DOHH2 (cell line): ENCODE results near the gene VPS8.

Experiments used
- CTCF ChIP-seq: fragments of 200-600 bp; sonication (generic); IDR thresholded peaks from one replicate; pipeline ENCODE4 v1.5.1; 2014; ENCODE audit warnings: antibody characterized with exemption, mild to moderate bottlenecking, low read depth, low read length; ENCODE audit not compliant: poor library complexity, severe bottlenecking
- EZH2phosphoT487 ChIP-seq: fragments of 200-600 bp; sonication (generic); IDR thresholded peaks from 2 replicates; pipeline ENCODE4 v1.6.1; 2017; ENCODE audit warnings: borderline replicate concordance, mild to moderate bottlenecking, antibody characterized with exemption, low read length, moderate library complexity, mixed read lengths

- TF ChIP-seq CTCF (no peak), EZH2phosphoT487 (no peak)
These were observed 88.1 kb downstream of the VPS8 start for GRCh38 chr3:184899953-184900595.
